Ovary (tissue), 9 donors: Measurements from ENCODE around the gene CKAP5. TPM values are rescaled to one million over a fixed set of nuclear protein-coding genes. Genes with fewer than 3 reads are reported as not detected.

Source experiments
- DNase-seq, 5 donors: peaks; one replicate each; pipeline ENCODE4 v3.0.0-alpha.2; 2019 to 2020
- H3K27ac ChIP-seq, 2 donors: fragments of 200-600 bp; one replicate each; pipeline versions ENCODE4 v1.5.1 to v1.8.0; 2019 to 2022
- H3K27me3 ChIP-seq: fragments of 200-600 bp; one replicate; pipeline ENCODE4 v1.8.0; 2022
- H3K36me3 ChIP-seq: fragments of 200-600 bp; sonication (generic); one replicate; pipeline ENCODE4 v1.5.1; 2019
- H3K4me1 ChIP-seq: one replicate; pipeline ENCODE4 v1.8.1; 2013; ENCODE audit warnings: mild to moderate bottlenecking, moderate library complexity; ENCODE audit not compliant: insufficient read depth
- H3K4me3 ChIP-seq: fragments of 200-600 bp; sonication (generic); one replicate; pipeline ENCODE4 v1.5.1; 2017
- H3K9me3 ChIP-seq, 2 donors: fragments of 200-600 bp in 1 of 2; sonication (generic) in 1 of 2; one replicate each; pipeline versions ENCODE4 v1.5.1 to v1.8.1; 2013 to 2019; ENCODE audit warnings: mild to moderate bottlenecking in 1 of 2, moderate library complexity in 1 of 2
- CTCF ChIP-seq, 3 donors: fragments of 450-650 bp in 2 of 3; fragments of 200-600 bp in 1 of 3; IDR thresholded peaks; one replicate each; pipeline versions ENCODE4 v1.5.1 to v1.8.0; 2016 to 2022; ENCODE audit warnings: antibody characterized with exemption in 3 of 3, mild to moderate bottlenecking in 1 of 3
- EP300 ChIP-seq: sonication (generic); formaldehyde crosslinking; IDR thresholded peaks from one replicate; pipeline ENCODE4 v1.6.1; 2017; ENCODE audit warnings: antibody characterized with exemption
- POLR2A ChIP-seq: fragments of 450-650 bp; IDR thresholded peaks from one replicate; pipeline ENCODE4 v1.6.1; 2017; ENCODE audit warnings: antibody characterized with exemption, mild to moderate bottlenecking, moderate library complexity
- WGBS, 3 donors: extraction: QIAGEN DNeasy Blood & Tissue Kit in 1 of 3; methylation state at CpG; one replicate each; pipeline versions ENCODE4 v1.1.5 to v1.1.7; 2013 to 2017; 5-methylcytosine and 5-hydroxymethylcytosine counted together
- intact Hi-C, 4 donors: fragments of 100-400 bp; cut with DNase I; formaldehyde crosslinking; loops; one replicate each; pipeline versions ENCODE4 v1.11.0 to v1.15.1; 2022 to 2023
- polyA plus RNA-seq, 2 donors: library from polyadenylated mRNA; stranded (reverse); fragments of 200-250 nt in 1 of 2; fragments of 350-450 nt in 1 of 2; fragmentation: Illumina TruSeq in 1 of 2; extraction: RNeasy Lipid Tissue Mini Kit (QIAGEN cat#74804) in 1 of 2; gene quantifications; one replicate each; pipeline ENCODE4 v1.2.3, GENCODE V29; 2013 to 2014
- total RNA-seq, 7 donors: library from RNA; depleted of rRNA in 2 of 7; stranded (reverse); fragments of >200 nt in 2 of 7; fragmentation: NEBNext Ultra II Directional in 3 of 7; extraction: Animal tissue kit (Norgen Biotek cat#: 25700) in 3 of 7; gene quantifications; one replicate each; pipeline versions ENCODE4 v1.1.0 to v1.2.4, GENCODE V29; 2016 to 2023
- donor health status: DM: no; HTN: no; CAD: no; lungs with moderate emphysema.
- donor health status: DM: no; HTN: no; CAD: no.
- donor health status: Bipolar disorder and iron deficiency.
- donor health status: DM: yes; HTN: yes; CAD: no.
- donor health status: DM: no; HTN: no; CAD: no.
- donor health status: DM: yes; HTN: yes; CAD: no.

Gene CKAP5
- total and polyA plus RNA-seq, 9 donors: 25.8 to 110 (median 91.5) TPM

DNA sequence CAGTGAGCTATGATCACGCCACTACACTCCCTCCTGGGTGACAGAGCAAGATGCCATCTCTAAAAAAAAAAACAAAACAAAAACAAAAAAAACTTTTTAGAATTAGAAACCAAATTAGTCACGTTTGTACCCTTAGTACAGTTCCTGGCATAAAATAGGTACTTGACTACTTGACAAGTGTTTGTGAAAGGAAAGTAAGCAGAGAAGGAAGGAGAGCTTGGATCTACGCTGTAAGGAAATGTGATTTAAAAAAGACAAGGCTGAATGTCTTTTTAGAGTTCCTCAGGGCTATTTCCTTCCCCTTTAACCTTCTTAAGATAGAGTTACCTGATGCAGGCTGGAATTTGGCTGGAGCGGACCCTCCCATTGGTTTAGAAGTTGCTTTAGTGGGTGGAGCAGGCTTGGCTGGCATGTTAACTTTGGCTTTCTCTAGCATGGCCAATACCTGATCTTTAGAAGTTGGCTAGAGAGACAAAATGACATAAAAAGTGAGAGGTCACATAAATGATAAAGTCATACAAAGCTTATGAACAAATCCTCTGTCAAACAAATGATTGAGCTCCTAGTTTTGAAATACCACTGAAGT lies 76.4 kb downstream of the CKAP5 start:
- H3K9me3 ChIP-seq: no peaks in the 10 kb centered on the region

DNA sequence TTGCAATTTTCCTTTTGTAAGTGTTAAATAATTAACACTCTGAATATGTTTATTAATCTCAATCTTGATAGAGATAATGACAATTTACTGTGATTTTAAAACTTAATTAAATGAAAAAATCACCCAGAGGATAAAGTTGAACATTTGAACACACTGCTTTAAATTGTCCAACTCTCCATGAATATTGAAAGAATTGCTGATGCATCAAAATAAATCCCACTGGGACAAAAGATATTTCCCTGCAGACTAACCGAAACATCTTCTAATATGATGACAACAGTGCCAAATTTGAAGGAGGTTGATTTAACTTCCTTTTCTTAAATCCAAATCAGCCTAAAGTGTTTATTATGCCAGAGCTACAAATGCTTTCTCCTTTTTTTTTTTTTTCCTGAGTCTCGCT lies 79.4 kb downstream of the CKAP5 start:
- Histone ChIP-seq H3K27ac (no peak overlapping the region), H3K9me3 (no peaks in the 10 kb centered on the region), H3K4me1 (no peaks in the 10 kb centered on the region), H3K4me3 (no peak overlapping the region), H3K27me3 (no peaks in the 10 kb centered on the region), H3K36me3 (no peaks in the 10 kb centered on the region)
- intact Hi-C loops: no loop called here
- WGBS, 3 donors: 90 to 97% (median 90%) methylated on average over 2 of the region's 2 CpGs
- no peak for DNase-seq
- TF ChIP-seq EP300: no peak
- no peak for TF ChIP-seq POLR2A
- TF ChIP-seq CTCF (IDR thresholded peaks at IDR 0.05): no peak

More for the DNA sequence above, 76.4 kb downstream of the CKAP5 start:
- no peak overlapping the region for H3K27ac ChIP-seq
- no peaks in the 10 kb centered on the region for H3K4me1 ChIP-seq
- no peak overlapping the region for H3K4me3 ChIP-seq
- no peak for DNase-seq
- WGBS, 3 donors: 88 to 91% (median 91%) methylated on average over 4 of the region's 4 CpGs
- H3K36me3 ChIP-seq: no peaks in the 10 kb centered on the region
- no peak for TF ChIP-seq CTCF (IDR thresholded peaks at IDR 0.05)
- TF ChIP-seq POLR2A: no peak
- TF ChIP-seq EP300: no peak
- no peaks in the 10 kb centered on the region for H3K27me3 ChIP-seq
- intact Hi-C loops: no loop called here

GRCh38 chr11:46762248-46762647 lies 83.8 kb downstream of the CKAP5 start:
- Histone ChIP-seq H3K36me3 (no peaks in the 10 kb centered on the region), H3K9me3 (no peaks in the 10 kb centered on the region), H3K27ac (no peak overlapping the region), H3K27me3 (no peaks in the 10 kb centered on the region), H3K4me3 (no peak overlapping the region), H3K4me1 (no peaks in the 10 kb centered on the region)
- no peak for DNase-seq
- no peak for TF ChIP-seq CTCF (IDR thresholded peaks at IDR 0.05)
- TF ChIP-seq EP300: no peak
- no peak for TF ChIP-seq POLR2A
- intact Hi-C loops: no loop called here

DNA sequence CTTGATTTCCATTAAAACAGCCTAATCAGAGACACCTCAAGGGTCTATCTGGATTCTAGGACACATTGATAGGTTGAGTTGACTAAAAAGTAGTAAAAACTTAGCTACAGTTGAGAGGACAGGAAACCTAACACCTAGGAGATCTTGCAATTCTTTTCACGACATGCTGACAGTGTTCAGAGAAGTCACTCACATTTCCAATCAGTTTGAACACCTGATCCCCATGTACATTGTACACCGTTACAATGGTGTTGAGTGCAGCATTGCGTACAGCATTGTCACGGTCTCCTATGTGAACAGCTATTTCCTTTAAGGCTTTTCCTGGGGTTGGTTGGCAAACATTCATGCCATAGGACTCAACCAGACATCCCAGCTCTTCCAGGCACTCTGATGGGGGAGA lies 84.3 kb downstream of the CKAP5 start:
- H3K4me3 ChIP-seq: no peak overlapping the region
- H3K4me1 ChIP-seq: no peaks in the 10 kb centered on the region
- WGBS, 3 donors: 92 to 94% (median 93%) methylated on average over 4 of the region's 4 CpGs
- intact Hi-C loops: no loop called here
- no peaks in the 10 kb centered on the region for H3K27me3 ChIP-seq
- no peaks in the 10 kb centered on the region for H3K36me3 ChIP-seq
- TF ChIP-seq EP300 (no peak), POLR2A (no peak), CTCF (IDR thresholded peaks at IDR 0.05) (no peak)
- DNase-seq: no peak
- H3K9me3 ChIP-seq: no peaks in the 10 kb centered on the region
- no peak overlapping the region for H3K27ac ChIP-seq
